ENCODE data around the gene CPNE4. TPM values are rescaled to one million over a fixed set of nuclear protein-coding genes. Genes with fewer than 3 reads are reported as not detected.
A peak's percentile ranks its signal among the peaks of the same experiment; 100 is the strongest.

The CPNE4 gene
- total RNA-seq, 4 donors from 2014 or later, result 0.53 to 2.1 TPM; not detected in 2

- Histone ChIP-seq H3K27me3 (no peaks in the 10 kb centered on the region), H3K4me1 (no peaks in the 10 kb centered on the region), H3K36me3 (no peaks in the 10 kb centered on the region), H3K4me3 (no peak overlapping the region), H3K27ac (no peak overlapping the region), H3K9me3 (no peaks in the 10 kb centered on the region)
- no peak for DNase-seq
- TF ChIP-seq POLR2A (IDR thresholded peaks at IDR 0.05) (no peak), CTCF (IDR thresholded peaks at IDR 0.05) (no peak)
Measured at GRCh38 chr3:131530843-131531242, 504.0 kb downstream of the CPNE4 start.

DNA sequence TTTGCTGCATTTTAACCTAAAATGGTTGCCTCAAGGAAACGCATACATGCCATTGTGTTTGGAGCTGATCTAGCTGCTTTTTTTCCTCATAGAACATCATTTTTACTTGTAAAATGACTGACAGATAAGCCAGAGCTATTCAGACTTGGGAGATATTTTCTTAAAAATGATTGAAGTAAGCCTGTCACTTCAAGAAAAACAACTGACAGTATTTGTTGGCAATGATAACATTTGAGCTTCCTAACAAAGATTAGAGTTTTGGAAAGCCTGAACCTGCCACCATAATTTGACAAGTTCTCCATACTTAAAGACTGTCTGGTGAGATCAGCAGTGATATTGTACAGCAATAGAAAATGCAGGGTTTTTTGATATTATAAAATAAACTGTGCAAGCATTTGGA, 504.4 kb downstream of the CPNE4 start:
- DNase-seq, result no peak
- no peaks in the 10 kb centered on the region for H3K9me3 ChIP-seq
- TF ChIP-seq CTCF (IDR thresholded peaks at IDR 0.05), result no peak
- no peak for TF ChIP-seq POLR2A (IDR thresholded peaks at IDR 0.05)
- no peaks in the 10 kb centered on the region for H3K27me3 ChIP-seq
- H3K36me3 ChIP-seq, result no peaks in the 10 kb centered on the region
- no peak overlapping the region for H3K27ac ChIP-seq
- no peaks in the 10 kb centered on the region for H3K4me1 ChIP-seq
- H3K4me3 ChIP-seq, result no peak overlapping the region

- peak in 1 of 3 donors; percentile 45 for DNase-seq
- H3K4me3 ChIP-seq, result peak overlapping the region in 1 of 4 donors; percentile 17
- TF ChIP-seq CTCF (IDR thresholded peaks at IDR 0.05) (no peak), POLR2A (IDR thresholded peaks at IDR 0.05) (no peak)
- no peaks in the 10 kb centered on the region for H3K9me3 ChIP-seq
- no peaks in the 10 kb centered on the region for H3K36me3 ChIP-seq
- no peaks in the 10 kb centered on the region for H3K4me1 ChIP-seq
- no peak overlapping the region for H3K27ac ChIP-seq
- H3K27me3 ChIP-seq, result no peaks in the 10 kb centered on the region
Measured at GRCh38 chr3:131526801-131527347, 507.9 kb downstream of the CPNE4 start.

GRCh38 chr3:131518680-131519079, 516.1 kb downstream of the CPNE4 start:
- no peak for DNase-seq
- Histone ChIP-seq H3K4me1 (no peaks in the 10 kb centered on the region), H3K9me3 (no peaks in the 10 kb centered on the region), H3K4me3 (no peak overlapping the region), H3K27ac (no peak overlapping the region), H3K27me3 (no peaks in the 10 kb centered on the region), H3K36me3 (no peaks in the 10 kb centered on the region)
- TF ChIP-seq POLR2A (IDR thresholded peaks at IDR 0.05), result no peak
- no peak for TF ChIP-seq CTCF (IDR thresholded peaks at IDR 0.05)

DNA sequence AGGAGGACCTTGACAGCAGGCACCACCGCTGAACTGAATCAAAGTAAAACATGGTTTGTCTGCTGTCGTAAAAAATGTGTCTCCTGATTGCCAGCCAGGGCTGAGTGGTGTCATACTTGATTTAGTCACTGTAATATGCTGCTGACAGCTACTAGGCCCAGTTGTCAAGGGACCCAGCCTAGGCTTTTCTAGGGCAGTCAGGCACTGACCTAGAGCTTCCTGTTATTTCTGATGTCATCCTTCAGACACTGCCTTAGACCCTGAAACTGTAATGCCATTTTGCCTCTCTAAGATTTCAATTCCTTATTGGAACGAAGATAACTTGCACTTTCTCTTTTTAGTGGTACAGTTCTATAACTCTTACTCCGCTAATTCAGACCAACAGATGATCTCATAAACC, 529.4 kb downstream of the CPNE4 start:
- Histone ChIP-seq H3K27ac (no peak overlapping the region), H3K4me1 (peaks cover 0 to 16% (median 0%) of the 10 kb centered on the region in 4 donors), H3K9me3 (no peaks in the 10 kb centered on the region), H3K36me3 (peaks cover 0 to under 1% (median 0%) of the 10 kb centered on the region in 3 donors), H3K27me3 (no peaks in the 10 kb centered on the region), H3K4me3 (no peak overlapping the region)
- no peak for TF ChIP-seq POLR2A (IDR thresholded peaks at IDR 0.05)
- TF ChIP-seq CTCF (IDR thresholded peaks at IDR 0.05), result no peak
- no peak for DNase-seq

DNA sequence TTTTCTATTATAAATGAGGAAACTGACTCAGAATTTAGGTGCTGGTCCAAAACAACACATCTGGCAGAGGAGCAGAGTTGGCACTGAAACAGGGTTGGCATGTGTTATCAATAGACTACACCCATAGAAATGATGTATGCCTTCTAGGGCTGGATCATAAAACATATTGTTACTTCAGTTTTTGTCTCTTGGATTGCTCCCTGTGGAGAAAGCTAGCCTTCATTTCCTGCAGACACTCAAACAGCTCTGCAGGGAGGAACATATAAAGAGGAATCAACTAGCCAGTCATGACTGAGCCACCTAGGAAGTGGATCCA, 531.5 kb downstream of the CPNE4 start:
- peaks cover 0 to 20% (median 0%) of the 10 kb centered on the region in 3 donors for H3K36me3 ChIP-seq
- peak overlapping the region; percentile 77 to 92 (median 89) for H3K4me3 ChIP-seq
- H3K27ac ChIP-seq, result peak overlapping the region in 3 of 4 donors; percentile 65 to 85 (median 76)
- no peak for DNase-seq
- no peaks in the 10 kb centered on the region for H3K27me3 ChIP-seq
- H3K4me1 ChIP-seq, result peaks cover 0 to 16% (median 0%) of the 10 kb centered on the region in 4 donors
- no peaks in the 10 kb centered on the region for H3K9me3 ChIP-seq
- no peak for TF ChIP-seq CTCF (IDR thresholded peaks at IDR 0.05)
- TF ChIP-seq POLR2A (IDR thresholded peaks at IDR 0.05), result no peak
